Activated naive CD4-positive, alpha-beta T cell treated with anti-CD3 and anti-CD28 coated beads, Interleukin-2, amount 10 ng/mL, durations not matched to agents 7 days and 5 days (primary cell): ENCODE data around the gene ABCA12.
"Not testable (repeated sequence)": the region's sequence is repeated elsewhere in the genome, so short reads cannot be mapped to it uniquely, and the experiment has no call there.

Experiments
- CTCF ChIA-PET: fragments of 350-600 bp; sonication (Branson Sonifier 250); formaldehyde crosslinking; loops from one replicate; lab custom pipeline; 2021; ENCODE audit warnings: antibody characterized with exemption; lab: Charles Lee
- DNase-seq: peaks from one replicate; pipeline ENCODE4 v3.0.0-alpha.2; 2020
- H3K27ac Mint-ChIP-seq: one replicate; pipeline ENCODE4 v1.8.0; 2021; ENCODE audit warnings: mild to moderate bottlenecking, moderate library complexity, mixed read lengths
- H3K27me3 Mint-ChIP-seq: one replicate; pipeline ENCODE4 v1.8.0; 2021; ENCODE audit warnings: mild to moderate bottlenecking, mixed read lengths
- H3K36me3 Mint-ChIP-seq: one replicate; pipeline ENCODE4 v1.8.0; 2021; ENCODE audit warnings: mixed read lengths
- H3K4me1 Mint-ChIP-seq: one replicate; pipeline ENCODE4 v1.8.0; 2021; ENCODE audit warnings: mixed read lengths
- H3K4me3 Mint-ChIP-seq: one replicate; pipeline ENCODE4 v1.8.0; 2021; ENCODE audit warnings: mild to moderate bottlenecking, moderate library complexity, mixed read lengths
- H3K9me3 Mint-ChIP-seq: one replicate; pipeline ENCODE4 v1.8.0; 2021; ENCODE audit warnings: mixed read lengths

The ABCA12 gene, protein sequence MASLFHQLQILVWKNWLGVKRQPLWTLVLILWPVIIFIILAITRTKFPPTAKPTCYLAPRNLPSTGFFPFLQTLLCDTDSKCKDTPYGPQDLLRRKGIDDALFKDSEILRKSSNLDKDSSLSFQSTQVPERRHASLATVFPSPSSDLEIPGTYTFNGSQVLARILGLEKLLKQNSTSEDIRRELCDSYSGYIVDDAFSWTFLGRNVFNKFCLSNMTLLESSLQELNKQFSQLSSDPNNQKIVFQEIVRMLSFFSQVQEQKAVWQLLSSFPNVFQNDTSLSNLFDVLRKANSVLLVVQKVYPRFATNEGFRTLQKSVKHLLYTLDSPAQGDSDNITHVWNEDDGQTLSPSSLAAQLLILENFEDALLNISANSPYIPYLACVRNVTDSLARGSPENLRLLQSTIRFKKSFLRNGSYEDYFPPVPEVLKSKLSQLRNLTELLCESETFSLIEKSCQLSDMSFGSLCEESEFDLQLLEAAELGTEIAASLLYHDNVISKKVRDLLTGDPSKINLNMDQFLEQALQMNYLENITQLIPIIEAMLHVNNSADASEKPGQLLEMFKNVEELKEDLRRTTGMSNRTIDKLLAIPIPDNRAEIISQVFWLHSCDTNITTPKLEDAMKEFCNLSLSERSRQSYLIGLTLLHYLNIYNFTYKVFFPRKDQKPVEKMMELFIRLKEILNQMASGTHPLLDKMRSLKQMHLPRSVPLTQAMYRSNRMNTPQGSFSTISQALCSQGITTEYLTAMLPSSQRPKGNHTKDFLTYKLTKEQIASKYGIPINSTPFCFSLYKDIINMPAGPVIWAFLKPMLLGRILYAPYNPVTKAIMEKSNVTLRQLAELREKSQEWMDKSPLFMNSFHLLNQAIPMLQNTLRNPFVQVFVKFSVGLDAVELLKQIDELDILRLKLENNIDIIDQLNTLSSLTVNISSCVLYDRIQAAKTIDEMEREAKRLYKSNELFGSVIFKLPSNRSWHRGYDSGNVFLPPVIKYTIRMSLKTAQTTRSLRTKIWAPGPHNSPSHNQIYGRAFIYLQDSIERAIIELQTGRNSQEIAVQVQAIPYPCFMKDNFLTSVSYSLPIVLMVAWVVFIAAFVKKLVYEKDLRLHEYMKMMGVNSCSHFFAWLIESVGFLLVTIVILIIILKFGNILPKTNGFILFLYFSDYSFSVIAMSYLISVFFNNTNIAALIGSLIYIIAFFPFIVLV (N-terminal part only)

DNA sequence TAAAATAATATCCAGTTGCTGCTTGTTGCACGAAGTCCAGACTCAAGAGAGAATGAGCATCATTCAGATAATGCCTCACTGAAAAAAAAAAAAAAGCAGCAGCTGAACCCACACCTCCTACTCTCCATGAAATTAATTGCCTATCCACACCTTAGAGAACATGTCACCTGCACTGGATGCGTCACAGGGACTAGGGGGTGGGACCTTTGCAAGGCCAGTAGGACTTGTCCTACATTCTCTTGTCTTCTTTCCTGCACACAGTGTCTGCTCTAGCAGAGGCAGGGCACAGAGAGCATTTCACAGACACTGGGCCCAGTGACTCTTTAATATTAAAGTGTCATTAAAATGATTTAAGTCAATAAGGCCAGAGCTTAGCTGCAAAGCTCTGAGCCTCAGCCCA, at the start of gene ABCA12:
ABCA12 (minus strand) TSS at position 148 of the 400 bp plus-strand sequence. CDS start 418 bp downstream, outside the sequence.
- no peaks in the 10 kb centered on the region for H3K36me3 Mint-ChIP-seq
- no peak within 1 kb of the TSS for H3K4me3 Mint-ChIP-seq
- H3K9me3 Mint-ChIP-seq: no peaks in the 10 kb centered on the region
- H3K27me3 Mint-ChIP-seq: no peaks in the 10 kb centered on the region
- CTCF ChIA-PET: no interaction called here
- no peak within 1 kb of the TSS for H3K27ac Mint-ChIP-seq
- H3K4me1 Mint-ChIP-seq: no peaks in the 10 kb centered on the region
- DNase-seq: no peak

DNA sequence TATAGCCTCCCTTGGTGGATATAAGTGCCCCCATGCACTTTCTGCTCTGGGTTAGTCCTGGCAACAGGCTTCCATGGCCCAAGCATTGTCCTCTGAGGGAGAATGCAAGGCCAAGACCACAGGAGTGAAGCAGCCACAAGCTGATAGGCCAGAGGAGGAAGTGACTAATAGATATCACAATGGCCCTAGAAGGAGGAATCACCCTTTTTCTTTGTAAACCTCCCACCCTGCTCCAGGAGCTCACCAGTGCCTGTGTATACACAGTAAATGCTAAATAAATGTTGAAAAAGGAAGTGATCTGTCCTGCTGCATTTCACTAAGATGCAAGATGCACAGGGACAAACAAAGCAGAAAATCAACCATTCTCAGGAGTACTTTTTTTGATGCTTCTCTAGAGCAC, 49.7 kb upstream of the ABCA12 start:
- no peak overlapping the region for H3K4me3 Mint-ChIP-seq
- H3K36me3 Mint-ChIP-seq: no peaks in the 10 kb centered on the region
- H3K9me3 Mint-ChIP-seq: no peaks in the 10 kb centered on the region
- CTCF ChIA-PET: no interaction called here
- H3K4me1 Mint-ChIP-seq: no peaks in the 10 kb centered on the region
- no peak overlapping the region for H3K27ac Mint-ChIP-seq
- H3K27me3 Mint-ChIP-seq: no peaks in the 10 kb centered on the region
- DNase-seq: no peak

DNA sequence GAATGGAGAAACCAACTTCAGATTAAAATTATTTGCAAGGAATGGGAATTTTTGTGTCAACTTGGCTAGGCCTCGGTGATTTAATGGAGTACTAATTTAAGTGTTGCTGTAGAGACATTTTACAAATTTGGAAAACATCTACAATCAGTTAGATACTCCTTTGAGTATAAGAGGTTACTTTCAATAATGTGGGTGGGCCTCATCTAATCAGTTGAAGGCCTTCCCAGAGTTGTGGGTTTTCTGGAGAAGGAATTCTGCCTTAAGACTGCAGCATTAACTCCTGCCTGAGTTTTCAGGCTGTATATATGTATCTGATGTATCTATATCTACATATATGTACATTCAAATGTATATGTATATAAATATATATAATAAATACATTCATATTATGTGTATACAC, 47.6 kb upstream of the ABCA12 start:
- no peaks in the 10 kb centered on the region for H3K27me3 Mint-ChIP-seq
- no peak for DNase-seq
- no peaks in the 10 kb centered on the region for H3K4me1 Mint-ChIP-seq
- H3K36me3 Mint-ChIP-seq: no peaks in the 10 kb centered on the region
- H3K27ac Mint-ChIP-seq: no peak overlapping the region
- H3K9me3 Mint-ChIP-seq: no peaks in the 10 kb centered on the region
- CTCF ChIA-PET: no interaction called here
- no peak overlapping the region for H3K4me3 Mint-ChIP-seq

DNA sequence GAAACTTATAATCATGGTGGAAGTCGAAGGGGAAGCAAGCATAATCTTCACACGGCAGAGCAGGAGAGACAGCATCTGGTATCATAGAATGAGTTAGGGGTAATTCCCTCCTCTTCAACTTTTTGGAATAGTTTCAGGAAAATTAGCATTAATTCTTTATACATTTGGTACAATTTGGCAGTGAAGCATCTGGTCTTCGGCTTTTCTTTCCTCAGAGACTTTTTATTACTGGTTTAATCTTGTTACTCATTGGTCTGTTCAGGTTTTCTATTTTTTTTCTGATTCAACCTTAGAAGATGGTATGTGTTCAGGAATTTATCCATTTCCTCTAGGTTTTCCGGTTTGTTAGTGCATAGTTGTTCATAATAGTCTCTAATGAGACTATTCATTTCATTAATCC, 39.7 kb upstream of the ABCA12 start:
- H3K4me3 Mint-ChIP-seq: no peak overlapping the region
- CTCF ChIA-PET: no interaction called here
- H3K9me3 Mint-ChIP-seq: no peaks in the 10 kb centered on the region
- H3K27me3 Mint-ChIP-seq: no peaks in the 10 kb centered on the region
- no peak for DNase-seq
- no peaks in the 10 kb centered on the region for H3K36me3 Mint-ChIP-seq
- H3K27ac Mint-ChIP-seq: no peak overlapping the region
- no peaks in the 10 kb centered on the region for H3K4me1 Mint-ChIP-seq

DNA sequence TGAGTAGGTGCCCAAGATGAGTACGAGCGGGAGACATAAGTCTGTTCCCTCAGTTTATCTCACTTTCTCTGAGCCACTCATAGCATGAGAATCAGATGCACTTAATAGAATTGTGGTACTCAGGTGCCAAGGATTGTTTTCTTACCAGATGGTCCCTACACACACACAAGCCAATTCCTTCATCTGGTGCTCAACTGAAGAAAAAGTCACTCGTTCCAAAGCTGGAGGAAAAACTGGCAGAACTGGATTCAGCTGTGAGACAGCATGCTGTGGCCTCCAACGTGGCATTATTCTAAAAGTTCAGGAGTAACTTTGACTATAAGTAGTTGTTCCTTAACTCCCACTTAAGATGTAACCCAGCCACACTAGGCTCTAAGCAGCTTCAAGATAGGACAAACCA, 33.4 kb upstream of the ABCA12 start:
- peaks cover 7% of the 10 kb centered on the region for H3K4me1 Mint-ChIP-seq
- no peaks in the 10 kb centered on the region for H3K36me3 Mint-ChIP-seq
- H3K4me3 Mint-ChIP-seq: no peak overlapping the region
- DNase-seq: no peak
- no peaks in the 10 kb centered on the region for H3K9me3 Mint-ChIP-seq
- CTCF ChIA-PET: no interaction called here
- H3K27me3 Mint-ChIP-seq: no peaks in the 10 kb centered on the region
- H3K27ac Mint-ChIP-seq: no peak overlapping the region

DNA sequence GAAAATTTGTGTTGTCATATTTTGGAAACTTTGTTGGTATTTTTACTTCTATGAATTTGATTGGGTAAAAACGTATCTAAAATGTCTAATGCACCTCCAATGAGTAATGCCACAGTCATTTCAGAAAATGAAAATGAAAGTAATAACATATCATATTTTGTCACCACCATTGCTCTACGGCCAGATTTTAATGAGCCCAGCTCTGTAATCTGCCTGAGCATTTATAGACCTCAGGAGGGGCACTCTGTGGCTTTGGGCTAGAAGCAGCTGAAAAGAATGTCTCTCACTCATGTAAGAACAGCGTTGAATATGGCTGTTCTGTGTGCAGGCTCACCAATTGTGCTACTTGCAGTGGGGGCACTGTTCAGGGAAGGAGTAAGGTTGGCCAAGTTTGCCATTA, 32.7 kb upstream of the ABCA12 start:
- DNase-seq: peak; percentile 21
- Mint-ChIP-seq H3K27ac (no peak overlapping the region), H3K4me3 (no peak overlapping the region), H3K9me3 (no peaks in the 10 kb centered on the region), H3K4me1 (peaks cover 7% of the 10 kb centered on the region), H3K27me3 (no peaks in the 10 kb centered on the region), H3K36me3 (no peaks in the 10 kb centered on the region)
- CTCF ChIA-PET: no interaction called here

DNA sequence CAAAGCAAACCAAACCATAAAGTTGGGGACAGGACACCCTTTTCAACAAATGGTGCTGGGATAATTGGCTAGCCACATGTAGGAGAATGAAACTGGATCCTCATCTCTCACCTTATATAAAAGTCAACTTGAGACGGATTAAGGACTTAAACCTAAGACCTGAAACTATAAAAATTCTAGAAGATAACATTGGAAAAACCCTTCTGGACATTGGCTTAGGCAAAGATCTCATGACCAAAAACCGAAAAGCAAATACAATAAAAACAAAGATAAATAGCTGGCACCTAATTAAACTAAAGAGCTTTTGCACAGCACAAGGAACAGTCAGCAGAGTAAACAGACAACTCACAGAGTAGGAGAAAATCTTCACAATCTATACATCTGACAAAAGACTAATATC, 28.1 kb upstream of the ABCA12 start:
- not testable (repeated sequence) for H3K27ac Mint-ChIP-seq, DNase-seq, H3K27me3 Mint-ChIP-seq, H3K4me3 Mint-ChIP-seq, H3K9me3 Mint-ChIP-seq, H3K36me3 Mint-ChIP-seq, H3K4me1 Mint-ChIP-seq
- CTCF ChIA-PET: interaction anchor here (1.2 kb wide), 1 partner anchor 238 kb away, joined by 4 read pairs; no protein-coding TSS in a partner anchor

DNA sequence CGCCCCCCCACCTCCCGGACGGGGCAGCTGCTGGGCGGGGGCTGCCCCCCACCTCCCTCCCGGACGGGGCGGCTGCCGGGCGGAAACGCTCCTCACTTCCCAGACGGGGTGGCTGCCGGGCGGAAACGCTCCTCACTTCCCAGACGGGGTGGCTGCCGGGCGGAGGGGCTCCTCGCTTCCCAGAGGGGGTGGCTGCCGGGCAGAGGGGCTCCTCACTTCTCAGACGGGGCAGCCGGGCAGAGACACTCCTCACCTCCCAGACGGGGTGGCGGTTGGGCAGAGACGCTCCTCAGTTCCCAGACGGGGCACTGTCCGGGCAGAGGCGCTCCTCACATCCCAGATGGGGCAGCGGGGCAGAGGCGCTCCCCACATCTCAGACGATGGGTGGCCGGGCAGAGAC, 24.9 kb upstream of the ABCA12 start:
- H3K9me3 Mint-ChIP-seq, DNase-seq, H3K36me3 Mint-ChIP-seq, H3K27ac Mint-ChIP-seq, H3K4me1 Mint-ChIP-seq, CTCF ChIA-PET, H3K4me3 Mint-ChIP-seq, H3K27me3 Mint-ChIP-seq: not testable (repeated sequence)

DNA sequence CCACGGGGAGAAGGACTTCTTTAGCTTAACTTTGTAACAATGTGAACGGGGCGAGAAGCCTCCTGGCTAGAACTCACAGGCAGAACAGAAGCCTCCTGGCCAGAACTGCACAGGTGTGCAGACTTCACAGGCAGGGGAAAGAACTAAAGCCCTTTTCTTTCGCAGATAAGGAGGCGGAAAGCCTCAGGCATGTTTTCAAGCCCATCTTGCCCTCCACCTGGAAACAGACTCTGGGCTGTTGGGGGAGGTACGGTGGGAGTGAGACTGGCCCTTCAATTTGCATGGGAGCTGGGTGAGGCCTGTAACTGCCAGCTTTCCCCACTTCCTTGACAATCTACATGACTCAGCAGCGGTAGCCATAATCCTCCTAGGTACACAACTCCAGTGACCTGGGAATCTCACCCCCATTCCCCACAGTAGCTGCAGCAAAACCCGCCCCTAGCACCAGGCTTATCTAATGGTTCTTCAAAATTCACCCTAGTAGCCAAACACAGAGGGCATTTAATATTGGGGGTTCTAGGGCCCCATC, 22.9 kb upstream of the ABCA12 start:
- CTCF ChIA-PET: no interaction called here
- no peak for DNase-seq
- Mint-ChIP-seq H3K27me3 (no peaks in the 10 kb centered on the region), H3K27ac (no peak overlapping the region), H3K4me3 (no peak overlapping the region), H3K36me3 (no peaks in the 10 kb centered on the region), H3K4me1 (no peaks in the 10 kb centered on the region), H3K9me3 (peaks cover 6% of the 10 kb centered on the region)

DNA sequence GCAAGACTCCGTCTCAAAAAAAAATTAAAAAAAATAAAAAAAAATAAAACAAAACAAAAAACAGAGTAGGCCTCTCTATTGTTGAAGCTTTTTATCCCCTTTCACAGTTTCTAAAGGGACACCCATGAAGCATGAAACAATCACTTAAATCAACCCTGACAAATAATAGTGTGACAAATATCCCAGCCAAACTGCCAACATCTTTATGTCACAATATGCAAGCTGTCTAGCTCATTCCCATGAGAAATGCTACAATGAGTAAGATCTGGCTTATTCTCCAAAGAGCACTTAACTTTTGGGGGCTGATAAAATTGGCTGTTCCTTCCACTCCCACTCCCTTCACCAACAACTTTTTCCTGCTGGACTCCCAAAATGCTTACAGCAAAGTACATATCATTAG, 21.7 kb upstream of the ABCA12 start:
- no peak for DNase-seq
- H3K4me3 Mint-ChIP-seq: no peak overlapping the region
- CTCF ChIA-PET: no interaction called here
- no peak overlapping the region for H3K27ac Mint-ChIP-seq
- no peaks in the 10 kb centered on the region for H3K36me3 Mint-ChIP-seq
- no peaks in the 10 kb centered on the region for H3K27me3 Mint-ChIP-seq
- no peaks in the 10 kb centered on the region for H3K4me1 Mint-ChIP-seq
- peaks cover 6% of the 10 kb centered on the region for H3K9me3 Mint-ChIP-seq

DNA sequence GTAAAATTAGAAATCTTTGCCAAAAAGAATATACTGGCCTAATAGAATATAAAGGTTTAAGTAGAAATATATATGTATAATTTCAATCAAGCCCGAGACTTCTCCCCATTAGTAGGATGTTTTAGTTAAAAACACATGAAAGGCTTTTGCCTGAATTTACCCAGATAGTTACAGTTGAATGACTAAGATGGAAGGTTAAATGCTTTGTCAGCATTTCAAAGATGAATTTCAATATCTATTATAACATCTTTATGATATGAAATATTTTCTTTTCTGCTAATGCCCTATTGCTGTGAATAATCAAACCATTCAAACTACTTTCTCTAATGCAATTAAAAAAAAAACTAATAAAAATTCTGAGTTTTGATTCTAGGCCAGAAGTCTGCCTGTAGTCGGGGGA, 18.0 kb upstream of the ABCA12 start:
- H3K9me3 Mint-ChIP-seq: no peaks in the 10 kb centered on the region
- CTCF ChIA-PET: no interaction called here
- no peak overlapping the region for H3K4me3 Mint-ChIP-seq
- H3K27me3 Mint-ChIP-seq: no peaks in the 10 kb centered on the region
- DNase-seq: no peak
- H3K4me1 Mint-ChIP-seq: no peaks in the 10 kb centered on the region
- H3K36me3 Mint-ChIP-seq: no peaks in the 10 kb centered on the region
- H3K27ac Mint-ChIP-seq: no peak overlapping the region

DNA sequence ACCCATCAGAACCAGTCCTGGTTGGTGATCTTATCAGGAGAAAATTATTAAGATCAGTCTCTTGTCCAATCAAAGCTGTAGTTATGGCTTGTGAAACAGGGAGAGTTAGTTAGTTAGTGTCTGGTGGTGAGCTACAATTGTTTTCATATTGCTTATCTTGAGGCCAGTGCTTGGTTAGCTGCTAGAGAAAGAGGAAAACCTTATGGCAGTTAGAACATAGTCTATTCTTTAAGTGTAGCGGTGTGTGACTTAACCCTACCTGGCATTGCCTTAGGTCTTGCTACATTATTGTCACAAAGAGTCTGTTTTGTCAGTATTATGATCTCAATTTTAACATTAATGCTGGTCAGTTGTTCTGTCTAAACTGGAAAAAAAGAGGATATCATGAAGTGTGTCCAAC, 11.5 kb upstream of the ABCA12 start:
- no peak for DNase-seq
- CTCF ChIA-PET: no interaction called here
- no peak overlapping the region for H3K27ac Mint-ChIP-seq
- no peak overlapping the region for H3K4me3 Mint-ChIP-seq
- no peaks in the 10 kb centered on the region for H3K4me1 Mint-ChIP-seq
- H3K27me3 Mint-ChIP-seq: no peaks in the 10 kb centered on the region
- no peaks in the 10 kb centered on the region for H3K9me3 Mint-ChIP-seq
- H3K36me3 Mint-ChIP-seq: no peaks in the 10 kb centered on the region

DNA sequence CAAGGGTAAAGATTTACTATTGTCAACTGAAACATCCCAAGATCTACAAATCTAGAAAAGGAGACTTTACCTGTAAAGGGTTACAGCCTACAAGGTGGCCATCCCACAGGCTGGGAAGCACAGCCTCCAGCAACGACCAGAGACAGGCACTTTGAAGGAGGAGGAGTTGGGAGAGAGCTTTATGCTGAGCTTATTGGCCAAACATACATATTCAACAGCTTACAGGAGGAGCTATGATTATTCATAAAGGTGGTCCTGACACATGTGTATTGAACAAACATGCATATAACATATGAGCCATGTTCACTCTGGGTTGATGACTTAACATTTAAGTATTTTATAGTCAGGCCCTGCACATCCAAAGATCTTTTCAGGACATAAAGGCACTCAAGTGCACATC, 11.1 kb upstream of the ABCA12 start:
- Mint-ChIP-seq H3K27ac (no peak overlapping the region), H3K4me3 (no peak overlapping the region), H3K36me3 (no peaks in the 10 kb centered on the region), H3K9me3 (no peaks in the 10 kb centered on the region), H3K4me1 (no peaks in the 10 kb centered on the region), H3K27me3 (no peaks in the 10 kb centered on the region)
- no peak for DNase-seq
- CTCF ChIA-PET: no interaction called here

DNA sequence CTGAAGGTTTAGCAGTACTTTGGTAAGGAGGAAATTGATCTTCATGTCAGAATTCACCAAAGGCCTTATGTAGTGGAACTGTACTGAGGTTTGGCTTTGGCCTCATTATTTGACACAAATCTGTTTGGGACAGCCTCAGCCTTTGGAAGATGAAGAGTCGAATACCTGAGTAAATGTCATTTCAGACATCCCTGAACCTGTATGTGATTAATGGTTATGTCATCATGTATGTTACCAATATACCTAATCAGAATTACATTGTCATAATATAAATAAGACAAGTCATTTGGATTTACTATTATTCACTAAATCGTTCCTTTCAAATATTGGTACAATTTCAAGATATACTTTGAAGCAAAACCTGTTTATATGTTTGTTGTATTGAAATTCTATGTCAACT, 10.6 kb upstream of the ABCA12 start:
- no peaks in the 10 kb centered on the region for H3K4me1 Mint-ChIP-seq
- no peaks in the 10 kb centered on the region for H3K9me3 Mint-ChIP-seq

More for the DNA sequence above, 10.6 kb upstream of the ABCA12 start:
- CTCF ChIA-PET: no interaction called here
- Mint-ChIP-seq H3K27ac (no peak overlapping the region), H3K27me3 (no peaks in the 10 kb centered on the region), H3K36me3 (no peaks in the 10 kb centered on the region), H3K4me3 (no peak overlapping the region)
- DNase-seq: no peak
